ENCODE measurements around the gene SLC5A10.

The SLC5A10 gene

DNA sequence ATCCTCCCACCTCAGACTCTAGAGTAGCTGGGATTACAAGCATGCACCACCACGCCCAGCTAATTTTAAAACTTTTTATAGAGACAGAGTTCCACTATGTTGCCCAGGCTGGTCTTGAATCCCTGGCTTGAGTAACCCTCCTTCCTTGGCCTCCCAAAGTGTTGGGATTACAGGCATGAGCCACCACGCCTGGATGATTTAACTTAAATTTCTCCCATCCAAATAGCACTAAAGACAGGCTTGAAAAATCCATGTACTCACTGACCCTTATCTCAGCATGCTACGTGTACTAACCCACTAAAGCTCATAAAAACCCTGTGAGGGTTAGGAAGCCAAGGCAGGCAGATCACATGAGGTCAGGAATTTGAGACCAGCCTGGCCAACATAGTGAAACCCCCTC is 4.6 kb downstream of the SLC5A10 start:
- Histone ChIP-seq H3K4me3 (ENCODE audit: low read length) (no peak overlapping the region), H3K27ac (ENCODE audit: low read length) (no peak overlapping the region), H3K4me2 (ENCODE audit: low read depth, low read length) (no peak overlapping the region), H3K4me1 (ENCODE audit: low read length) (peaks cover 4% of the 10 kb centered on the region; the same call in 1 of the 2 replicates), H2AFZ (ENCODE audit: low read length) (no peak overlapping the region), H3K27me3 (replicated peaks; ENCODE audit: insufficient read depth, low read length) (no peaks in the 10 kb centered on the region; the same call in 1 of the 2 replicates), H3K9me3 (replicated peaks; ENCODE audit: insufficient read depth, low read length) (no peaks in the 10 kb centered on the region), H3K36me3 (replicated peaks; ENCODE audit: insufficient read depth, low read length) (no peaks in the 10 kb centered on the region), H3K9ac (ENCODE audit: low read length) (no peak overlapping the region), H4K20me1 (ENCODE audit: insufficient read depth, low read length) (no peaks in the 10 kb centered on the region), H3K9me2 (replicated peaks; ENCODE audit: insufficient read depth, low read length) (no peaks in the 10 kb centered on the region), H3F3A (ENCODE audit: insufficient read depth, low read length) (no peaks in the 10 kb centered on the region), H3K79me2 (ENCODE audit: low read length) (no peaks in the 10 kb centered on the region)
- TF ChIP-seq, protein P1, sequence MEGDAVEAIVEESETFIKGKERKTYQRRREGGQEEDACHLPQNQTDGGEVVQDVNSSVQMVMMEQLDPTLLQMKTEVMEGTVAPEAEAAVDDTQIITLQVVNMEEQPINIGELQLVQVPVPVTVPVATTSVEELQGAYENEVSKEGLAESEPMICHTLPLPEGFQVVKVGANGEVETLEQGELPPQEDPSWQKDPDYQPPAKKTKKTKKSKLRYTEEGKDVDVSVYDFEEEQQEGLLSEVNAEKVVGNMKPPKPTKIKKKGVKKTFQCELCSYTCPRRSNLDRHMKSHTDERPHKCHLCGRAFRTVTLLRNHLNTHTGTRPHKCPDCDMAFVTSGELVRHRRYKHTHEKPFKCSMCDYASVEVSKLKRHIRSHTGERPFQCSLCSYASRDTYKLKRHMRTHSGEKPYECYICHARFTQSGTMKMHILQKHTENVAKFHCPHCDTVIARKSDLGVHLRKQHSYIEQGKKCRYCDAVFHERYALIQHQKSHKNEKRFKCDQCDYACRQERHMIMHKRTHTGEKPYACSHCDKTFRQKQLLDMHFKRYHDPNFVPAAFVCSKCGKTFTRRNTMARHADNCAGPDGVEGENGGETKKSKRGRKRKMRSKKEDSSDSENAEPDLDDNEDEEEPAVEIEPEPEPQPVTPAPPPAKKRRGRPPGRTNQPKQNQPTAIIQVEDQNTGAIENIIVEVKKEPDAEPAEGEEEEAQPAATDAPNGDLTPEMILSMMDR (IDR thresholded peaks at IDR 0.05; ENCODE audit: low read length), result no peak
- TF ChIP-seq EZH2 (optimal IDR thresholded peaks at IDR 0.05; ENCODE audit: low read depth, low read length) (no peak), EZH2phosphoT487 (IDR thresholded peaks at IDR 0.05; ENCODE audit: low read length) (no peak)
- no peak for DNase-seq

DNA sequence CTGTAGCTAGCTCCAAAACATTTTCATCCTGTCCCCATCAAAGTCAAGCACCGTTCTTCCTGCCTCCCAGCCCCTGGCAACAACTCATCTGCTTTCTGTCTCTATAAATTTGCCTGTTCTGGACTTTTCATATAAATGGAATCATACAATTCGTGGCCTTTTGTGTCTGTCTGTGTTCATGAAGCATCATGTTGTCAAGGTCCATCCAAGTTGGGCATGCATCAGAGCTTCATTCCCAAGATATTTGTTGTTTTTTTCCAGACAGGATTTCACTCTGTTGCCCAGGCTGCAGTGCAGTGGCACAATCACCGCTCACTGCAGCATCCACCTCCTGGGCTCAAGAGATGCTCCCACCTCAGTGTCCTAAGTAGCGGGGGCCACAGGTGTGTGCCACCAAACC is 5.9 kb downstream of the SLC5A10 start:
- Histone ChIP-seq H3K9me2 (replicated peaks; ENCODE audit: insufficient read depth, low read length) (no peaks in the 10 kb centered on the region), H3K4me3 (ENCODE audit: low read length) (no peak overlapping the region), H3K4me1 (ENCODE audit: low read length) (peaks cover 4% of the 10 kb centered on the region; the same call in 1 of the 2 replicates), H4K20me1 (ENCODE audit: insufficient read depth, low read length) (no peaks in the 10 kb centered on the region), H3F3A (ENCODE audit: insufficient read depth, low read length) (no peaks in the 10 kb centered on the region), H3K27ac (ENCODE audit: low read length) (no peak overlapping the region), H3K9ac (ENCODE audit: low read length) (no peak overlapping the region), H3K36me3 (replicated peaks; ENCODE audit: insufficient read depth, low read length) (no peaks in the 10 kb centered on the region), H3K9me3 (replicated peaks; ENCODE audit: insufficient read depth, low read length) (no peaks in the 10 kb centered on the region), H3K79me2 (ENCODE audit: low read length) (no peaks in the 10 kb centered on the region), H3K4me2 (ENCODE audit: low read depth, low read length) (no peak overlapping the region), H3K27me3 (replicated peaks; ENCODE audit: insufficient read depth, low read length) (no peaks in the 10 kb centered on the region), H2AFZ (ENCODE audit: low read length) (no peak overlapping the region)
- no peak for DNase-seq
- TF ChIP-seq, protein P1 (IDR thresholded peaks at IDR 0.05; ENCODE audit: low read length), result no peak
- no peak for TF ChIP-seq EZH2 (optimal IDR thresholded peaks at IDR 0.05; ENCODE audit: low read depth, low read length)
- no peak for TF ChIP-seq EZH2phosphoT487 (IDR thresholded peaks at IDR 0.05; ENCODE audit: low read length)

DNA sequence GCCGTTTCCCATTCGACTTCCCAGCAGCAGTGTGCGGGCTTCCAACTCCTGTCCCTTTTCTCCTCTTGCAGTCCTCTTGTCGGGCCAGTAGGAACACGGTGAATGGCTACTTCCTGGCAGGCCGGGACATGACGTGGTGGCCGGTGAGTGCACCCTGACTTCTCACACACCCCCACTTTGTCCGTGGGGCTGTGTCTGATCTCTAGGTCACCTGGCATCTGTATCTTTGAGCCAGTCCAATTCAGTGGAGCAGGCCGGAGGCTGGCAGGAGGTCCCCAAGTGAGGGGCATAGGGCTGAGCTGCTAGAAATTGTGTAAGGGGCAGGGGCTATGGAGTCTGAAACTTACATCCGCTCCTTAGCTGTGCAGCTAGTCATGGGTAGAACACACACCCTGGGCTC is 6.6 kb downstream of the SLC5A10 start:
- TF ChIP-seq EZH2phosphoT487 (IDR thresholded peaks at IDR 0.05; ENCODE audit: low read length), result no peak
- no peak for TF ChIP-seq EZH2 (optimal IDR thresholded peaks at IDR 0.05; ENCODE audit: low read depth, low read length)
- TF ChIP-seq, protein P1 (IDR thresholded peaks at IDR 0.05; ENCODE audit: low read length), result no peak
- H3K27me3 ChIP-seq (replicated peaks; ENCODE audit: insufficient read depth, low read length), result no peaks in the 10 kb centered on the region
- no peak overlapping the region for H3K4me2 ChIP-seq (ENCODE audit: low read depth, low read length)
- H3K27ac ChIP-seq (ENCODE audit: low read length), result no peak overlapping the region
- no peaks in the 10 kb centered on the region for H3K9me2 ChIP-seq (replicated peaks; ENCODE audit: insufficient read depth, low read length)
- no peak overlapping the region for H3K9ac ChIP-seq (ENCODE audit: low read length)
- no peaks in the 10 kb centered on the region for H3K79me2 ChIP-seq (ENCODE audit: low read length)
- H3K4me1 ChIP-seq (ENCODE audit: low read length), result peaks cover 4% of the 10 kb centered on the region; the same call in 1 of the 2 replicates
- H4K20me1 ChIP-seq (ENCODE audit: insufficient read depth, low read length), result no peaks in the 10 kb centered on the region
- no peaks in the 10 kb centered on the region for H3K36me3 ChIP-seq (replicated peaks; ENCODE audit: insufficient read depth, low read length)
- H2AFZ ChIP-seq (ENCODE audit: low read length), result no peak overlapping the region
- DNase-seq, result no peak
- H3F3A ChIP-seq (ENCODE audit: insufficient read depth, low read length), result no peaks in the 10 kb centered on the region
- H3K9me3 ChIP-seq (replicated peaks; ENCODE audit: insufficient read depth, low read length), result no peaks in the 10 kb centered on the region
- H3K4me3 ChIP-seq (ENCODE audit: low read length), result no peak overlapping the region
